GM21723 (cell line): ENCODE measurements around the gene ATP6V1F.

ENCODE experiments used
- ATAC-seq: cut with Tn5 transposase; IDR thresholded peaks from one replicate; pipeline ENCODE4 v1.9.1; 2021; ENCODE audit warnings: mild to moderate bottlenecking, moderate library complexity; ENCODE audit not compliant: unreplicated experiment

Gene ATP6V1F, protein sequence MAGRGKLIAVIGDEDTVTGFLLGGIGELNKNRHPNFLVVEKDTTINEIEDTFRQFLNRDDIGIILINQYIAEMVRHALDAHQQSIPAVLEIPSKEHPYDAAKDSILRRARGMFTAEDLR

DNA sequence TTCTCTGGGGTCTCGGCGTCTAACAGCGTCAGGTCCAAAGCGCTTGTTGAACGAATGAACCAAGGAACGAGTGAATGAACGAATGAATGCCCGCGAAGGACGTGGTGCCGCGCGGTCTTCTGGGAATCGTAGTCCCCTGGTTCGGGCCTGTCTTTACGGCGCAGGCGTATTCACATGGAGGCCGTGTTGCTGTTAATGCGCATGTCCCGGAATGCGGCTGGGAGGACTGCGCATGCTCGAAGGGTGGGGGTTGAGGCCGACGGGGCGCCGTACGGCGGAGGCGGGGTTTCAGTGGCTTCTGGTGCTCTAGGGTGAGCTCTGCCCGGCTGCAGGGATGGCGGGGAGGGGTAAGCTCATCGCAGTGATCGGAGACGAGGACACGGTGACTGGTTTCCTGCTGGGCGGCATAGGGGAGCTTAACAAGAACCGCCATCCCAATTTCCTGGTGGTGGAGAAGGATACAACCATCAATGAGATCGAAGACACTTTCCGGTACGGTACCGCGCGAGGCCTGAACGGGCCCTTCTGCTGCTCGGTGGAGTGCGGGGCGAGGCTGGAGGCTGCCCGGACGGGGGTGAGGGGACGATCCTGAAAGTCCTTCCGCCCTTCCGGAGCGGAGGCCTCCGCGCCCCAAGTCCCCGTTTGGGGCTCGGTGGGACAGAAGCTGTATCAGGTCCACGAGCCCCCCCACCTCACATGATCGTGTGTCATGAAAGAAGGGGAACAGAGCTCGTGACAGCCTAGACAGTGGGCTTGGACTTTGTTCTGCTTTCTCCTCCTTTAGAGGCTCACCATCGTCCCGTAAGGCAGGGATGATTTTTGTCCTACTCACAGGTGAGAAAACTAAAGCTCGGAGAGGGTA lies at the start of gene ATP6V1F:
Gene ATP6V1F (plus strand): TSS at position 286 of the 862 bp plus-strand sequence. CDS start 49 bp downstream, at position 335.
- peak; percentile 86 for ATAC-seq

DNA sequence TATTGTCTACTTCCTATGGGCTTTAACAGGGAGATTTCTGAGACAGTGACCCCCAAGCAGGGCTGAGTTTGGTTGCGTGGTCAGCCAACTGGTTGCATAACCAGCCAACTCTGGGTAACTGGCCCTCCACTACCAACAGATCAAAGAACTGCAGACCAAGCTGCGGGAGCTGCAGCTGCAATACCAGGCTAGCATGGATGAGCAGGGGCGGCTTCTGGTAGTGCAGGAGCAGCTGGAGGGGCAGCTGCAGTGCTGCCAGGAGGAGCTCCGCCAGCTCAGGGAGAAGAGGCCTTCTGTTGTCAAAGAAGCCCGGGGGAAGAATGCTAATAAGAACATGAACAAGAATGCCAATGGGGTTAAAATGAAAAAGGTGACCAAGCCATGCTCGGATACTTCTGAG lies 48.2 kb upstream of the ATP6V1F start:
- ATAC-seq, result no peak

DNA sequence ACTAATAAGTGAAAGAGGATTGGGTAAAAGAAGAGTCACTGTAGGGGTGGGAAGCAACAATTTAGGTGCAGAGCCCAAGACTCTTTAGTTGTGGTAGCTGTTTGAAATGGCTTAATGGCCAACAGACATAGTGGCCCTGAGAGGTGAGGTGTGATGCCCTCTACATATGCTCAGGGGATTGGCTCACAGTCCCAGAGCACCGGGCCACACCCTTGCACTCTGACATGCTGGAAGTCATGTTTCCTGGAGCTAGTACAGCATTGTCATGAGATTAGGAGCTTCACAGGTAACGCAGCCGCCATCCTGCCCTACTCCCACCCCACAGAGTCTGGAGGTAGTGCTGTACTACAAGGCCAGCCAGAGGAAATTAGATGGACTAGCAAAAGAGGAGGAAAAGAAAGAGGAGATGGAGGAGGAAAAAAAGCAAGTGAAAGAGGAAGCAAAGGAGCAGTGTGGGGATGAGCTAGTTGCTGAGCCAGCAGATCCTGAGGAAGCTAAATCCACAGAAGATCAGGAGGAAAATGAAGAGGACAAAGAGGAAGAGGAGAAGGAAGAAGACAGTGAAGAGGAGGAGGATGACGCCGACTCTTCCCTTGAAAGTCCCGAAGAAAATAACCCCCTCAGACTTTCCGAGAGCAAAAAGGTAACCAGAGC lies 47.2 kb upstream of the ATP6V1F start:
- ATAC-seq, result no peak

DNA sequence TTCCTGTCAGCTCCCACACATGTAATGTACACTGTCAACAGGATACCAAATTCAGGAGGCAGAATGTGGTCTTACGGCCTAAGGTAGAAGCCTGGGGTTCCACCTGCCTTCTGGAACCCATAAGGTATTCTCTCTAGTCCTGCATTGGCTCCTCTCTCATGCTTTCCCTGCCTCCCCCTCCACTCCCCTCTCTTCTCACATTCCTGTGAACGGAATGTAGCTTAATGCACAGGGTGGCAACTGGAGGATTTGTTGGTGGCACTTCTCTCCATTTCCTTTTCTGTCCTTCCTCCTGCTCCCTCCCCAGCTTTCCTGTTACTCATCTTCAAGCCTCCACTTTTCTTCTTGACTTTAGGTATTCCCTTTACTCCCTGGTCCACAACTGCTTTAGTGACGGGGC lies 44.0 kb upstream of the ATP6V1F start:
- no peak for ATAC-seq

DNA sequence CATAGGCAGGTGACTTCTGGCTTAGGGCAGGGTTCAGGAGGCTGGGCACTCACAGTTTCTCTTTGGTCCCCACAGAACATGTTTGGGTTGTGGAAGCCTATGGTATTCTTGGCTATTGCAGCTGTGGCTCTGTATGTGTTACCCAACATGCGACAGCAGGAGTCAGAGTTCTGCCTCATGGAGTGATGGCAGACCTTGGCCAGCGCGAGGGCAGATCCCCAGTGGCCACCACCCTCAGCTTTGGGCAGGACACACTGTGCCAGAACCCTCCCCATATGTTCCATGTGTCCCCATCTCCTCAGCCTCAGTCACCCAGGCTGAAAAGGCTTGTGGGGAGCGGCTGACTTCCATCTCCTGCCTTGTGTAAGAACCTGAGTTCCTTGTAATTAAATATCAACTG lies 40.9 kb upstream of the ATP6V1F start:
- no peak for ATAC-seq

DNA sequence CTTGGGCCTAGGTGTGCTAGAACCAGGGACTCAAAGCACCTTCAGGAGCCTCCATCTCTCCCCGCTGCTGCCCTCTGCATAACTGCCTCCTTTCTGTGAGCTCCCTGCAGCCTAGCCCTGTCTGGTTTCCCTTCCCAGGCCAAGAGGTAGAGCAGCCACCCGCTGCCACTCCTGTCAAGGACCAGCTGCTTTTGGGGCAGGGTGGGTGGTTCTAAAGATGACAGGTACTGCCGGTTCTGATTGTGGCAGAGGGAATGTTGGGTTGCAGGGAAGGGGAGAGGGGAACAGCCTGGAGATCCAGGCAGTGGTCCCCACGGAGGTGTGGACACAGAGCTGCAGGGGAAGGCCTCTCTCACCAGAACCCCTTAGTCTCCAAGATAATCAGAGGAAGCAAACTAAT lies 36.1 kb upstream of the ATP6V1F start:
- ATAC-seq, result no peak

DNA sequence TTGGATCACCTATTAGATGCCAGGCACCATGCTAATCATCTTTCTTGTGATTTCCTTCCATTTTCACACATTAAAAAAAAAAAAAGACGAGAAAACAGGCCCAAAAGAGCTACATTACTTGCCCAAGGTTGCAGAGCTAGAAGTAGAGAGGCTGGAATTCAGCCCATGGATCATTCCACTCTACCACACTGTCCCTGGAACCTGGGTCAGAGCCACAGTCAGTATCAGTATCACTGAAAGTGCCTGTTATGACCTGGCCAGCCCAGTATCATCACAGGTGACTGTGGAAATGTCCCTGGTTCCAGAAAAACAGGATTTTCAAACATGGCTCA lies 35.8 kb upstream of the ATP6V1F start:
- ATAC-seq, result no peak

DNA sequence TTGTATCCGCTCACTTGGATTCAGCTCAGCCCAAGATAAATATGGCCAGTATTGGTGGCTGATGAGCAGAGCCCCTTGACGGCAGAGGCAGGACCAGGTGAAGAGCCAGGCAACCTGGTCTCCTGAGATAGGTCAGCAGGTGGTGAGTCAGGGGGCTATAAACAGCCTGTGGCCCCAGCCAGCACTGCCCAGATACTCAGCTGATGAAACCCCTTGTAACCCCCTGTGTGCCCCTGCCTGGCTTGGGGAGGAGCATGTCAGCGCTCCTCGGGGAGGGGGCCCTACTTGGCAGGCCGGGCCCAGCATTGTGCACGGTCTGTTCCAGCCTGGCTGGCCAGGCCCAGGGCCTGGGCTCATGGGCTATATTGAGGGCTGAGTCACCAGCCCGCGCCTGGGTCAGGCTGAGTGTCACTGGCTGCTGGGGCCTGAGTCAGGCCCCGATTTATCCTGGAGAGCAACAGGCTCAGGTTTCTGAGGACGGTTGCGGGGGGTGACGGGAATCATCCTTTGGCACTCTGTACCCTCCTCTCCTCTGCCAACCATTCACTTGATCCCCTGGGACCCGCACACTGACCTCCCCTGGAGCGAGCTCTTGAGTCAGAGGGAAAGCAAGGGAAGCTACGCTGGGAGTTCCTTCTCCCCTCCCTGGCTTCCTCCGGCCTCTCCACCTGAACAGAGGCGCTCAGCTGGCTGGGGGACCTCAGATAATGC lies 35.3 kb upstream of the ATP6V1F start:
- no peak for ATAC-seq

DNA sequence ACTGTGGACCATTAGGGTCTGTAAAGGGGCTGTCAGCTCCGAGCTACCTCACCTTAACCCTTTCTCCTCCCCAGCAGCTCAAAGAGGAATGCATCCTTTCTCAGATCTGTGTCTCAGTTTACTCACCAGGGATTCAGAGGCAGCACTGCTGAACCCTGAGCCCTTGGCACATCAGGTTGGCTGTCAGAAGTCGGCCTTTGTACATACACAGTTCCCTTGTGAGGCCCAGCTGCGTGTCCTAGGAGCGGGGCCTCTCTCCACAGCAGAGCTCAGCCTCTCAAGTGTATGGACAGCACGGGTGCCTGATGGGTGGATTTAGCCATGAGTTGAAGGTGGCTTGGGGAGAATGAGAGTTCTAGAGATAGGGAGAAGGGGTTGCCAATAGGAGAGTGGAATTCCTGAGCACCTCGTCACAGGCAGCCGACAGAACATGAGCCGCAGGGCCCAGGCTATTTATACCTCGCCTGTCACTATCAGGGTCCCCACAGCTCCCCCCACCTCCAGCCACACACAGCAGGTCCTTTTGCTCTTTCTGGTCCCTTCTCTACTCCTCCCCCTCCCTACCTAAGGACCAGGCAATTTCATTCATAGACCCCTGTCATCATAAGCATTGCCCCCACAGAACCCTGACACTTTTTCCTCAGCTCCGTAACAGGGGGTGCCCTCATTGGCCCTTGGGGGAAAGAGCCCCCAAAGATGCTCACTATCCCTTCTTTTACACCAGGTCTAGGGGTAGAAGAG lies 34.5 kb upstream of the ATP6V1F start:
- ATAC-seq, result no peak

DNA sequence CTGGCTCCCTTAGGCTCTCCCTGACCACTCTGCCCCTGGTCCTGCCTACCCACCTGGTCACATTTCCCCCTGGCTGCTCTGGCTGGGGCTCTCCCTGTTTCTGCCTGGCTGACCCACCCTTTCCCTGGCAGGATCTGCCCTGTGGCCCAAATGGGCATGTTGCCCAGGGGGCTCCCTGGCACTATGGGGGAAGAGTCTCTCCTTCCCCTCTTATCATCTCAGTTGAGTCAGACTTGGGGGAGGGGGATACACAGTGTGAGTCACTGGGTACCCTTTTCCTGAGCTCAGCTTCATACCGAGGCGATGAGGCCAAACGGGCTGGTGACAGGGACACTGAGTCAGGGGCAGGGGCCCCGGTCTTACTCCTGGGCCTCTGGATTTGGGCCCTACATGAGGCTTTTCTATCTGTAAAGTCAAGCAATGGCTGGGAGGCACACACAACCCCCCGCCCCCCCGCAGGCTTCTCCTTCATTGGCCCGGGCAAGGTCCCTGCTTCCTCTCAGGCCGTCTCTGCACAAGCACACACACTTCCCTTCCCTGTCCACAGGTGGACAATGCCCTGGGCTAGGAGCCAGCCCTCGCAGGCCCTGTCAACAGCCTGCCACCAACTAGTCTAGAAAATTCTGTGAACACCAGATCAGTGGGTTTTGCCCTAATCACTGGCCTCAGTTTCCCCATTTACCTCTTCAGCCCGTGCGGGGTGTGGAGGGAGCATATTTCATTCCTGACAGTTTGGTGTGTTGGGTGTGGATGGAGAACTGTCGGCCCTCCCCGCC lies 33.1 kb upstream of the ATP6V1F start:
- ATAC-seq, result no peak

DNA sequence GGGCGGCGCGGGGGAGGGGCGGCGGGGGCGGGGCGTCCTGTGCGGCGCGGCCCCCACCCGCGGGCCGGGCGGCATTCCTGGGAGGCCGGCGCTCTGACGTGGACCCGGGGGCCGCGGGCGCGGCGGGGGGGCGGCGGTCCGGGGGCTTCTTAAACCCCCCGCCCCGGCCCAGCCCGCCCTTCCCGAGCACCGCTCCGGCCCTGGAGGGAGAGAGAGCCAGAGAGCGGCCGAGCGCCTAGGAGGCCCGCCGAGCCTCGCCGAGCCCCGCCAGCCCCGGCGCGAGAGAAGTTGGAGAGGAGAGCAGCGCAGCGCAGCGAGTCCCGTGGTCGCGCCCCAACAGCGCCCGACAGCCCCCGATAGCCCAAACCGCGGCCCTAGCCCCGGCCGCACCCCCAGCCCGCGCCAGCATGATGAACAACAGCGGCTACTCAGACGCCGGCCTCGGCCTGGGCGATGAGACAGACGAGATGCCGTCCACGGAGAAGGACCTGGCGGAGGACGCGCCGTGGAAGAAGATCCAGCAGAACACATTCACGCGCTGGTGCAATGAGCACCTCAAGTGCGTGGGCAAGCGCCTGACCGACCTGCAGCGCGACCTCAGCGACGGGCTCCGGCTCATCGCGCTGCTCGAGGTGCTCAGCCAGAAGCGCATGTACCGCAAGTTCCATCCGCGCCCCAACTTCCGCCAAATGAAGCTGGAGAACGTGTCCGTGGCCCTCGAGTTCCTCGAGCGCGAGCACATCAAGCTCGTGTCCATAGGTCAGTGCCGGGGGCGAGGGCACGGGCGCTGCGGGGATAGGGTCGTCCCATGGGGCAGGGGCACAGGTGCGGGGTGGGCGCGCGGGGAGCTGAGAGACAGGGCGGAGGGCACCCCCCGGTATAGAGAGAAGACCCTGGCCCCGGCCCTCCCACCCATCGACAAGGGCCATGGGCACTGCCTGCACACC lies 32.2 kb upstream of the ATP6V1F start, which contains the start of gene FLNC:
Gene FLNC (plus strand): TSS at position 176 of the 947 bp plus-strand sequence. CDS start 232 bp downstream, at position 408.
- no peak for ATAC-seq

DNA sequence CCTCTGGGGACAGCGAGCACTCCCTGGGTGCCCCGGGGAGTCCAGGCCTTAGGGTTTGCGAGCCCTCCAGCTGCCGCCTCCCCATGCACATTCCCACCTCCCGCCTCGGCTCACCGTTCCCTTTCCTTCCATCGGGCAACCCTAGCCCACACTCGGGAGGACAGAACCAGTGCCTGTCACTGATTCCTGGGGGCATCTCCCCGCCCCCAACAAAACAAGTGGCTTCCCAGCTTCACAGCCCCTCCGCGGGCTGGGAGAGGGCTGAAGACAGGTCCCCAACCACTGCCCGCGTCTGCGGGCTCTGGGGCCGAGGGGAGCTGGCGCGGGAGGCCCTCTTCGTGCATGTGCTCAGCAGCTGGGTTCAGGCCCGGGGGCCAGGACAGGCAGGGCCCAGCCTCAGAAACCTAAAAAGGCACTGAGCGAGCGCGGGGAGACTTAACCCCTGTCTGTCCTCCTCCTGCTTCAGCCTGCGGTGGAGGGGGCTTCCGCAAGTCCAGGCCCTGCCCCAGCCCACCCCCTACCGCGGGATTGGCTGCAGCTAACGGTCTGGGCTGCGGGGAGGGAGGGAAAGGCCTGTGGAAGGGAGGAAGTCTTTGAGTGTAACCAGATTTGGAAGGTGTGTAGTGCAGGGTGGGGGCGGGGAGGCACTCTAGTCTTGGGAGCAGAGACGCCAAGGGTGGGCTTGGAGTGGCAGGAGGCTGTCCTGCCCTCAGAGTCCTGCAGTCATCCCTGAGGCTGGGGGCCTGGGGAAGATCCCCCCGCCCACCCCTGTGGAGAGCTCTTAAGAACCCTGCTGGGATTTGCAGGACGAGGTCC lies 31.3 kb upstream of the ATP6V1F start:
- no peak for ATAC-seq

DNA sequence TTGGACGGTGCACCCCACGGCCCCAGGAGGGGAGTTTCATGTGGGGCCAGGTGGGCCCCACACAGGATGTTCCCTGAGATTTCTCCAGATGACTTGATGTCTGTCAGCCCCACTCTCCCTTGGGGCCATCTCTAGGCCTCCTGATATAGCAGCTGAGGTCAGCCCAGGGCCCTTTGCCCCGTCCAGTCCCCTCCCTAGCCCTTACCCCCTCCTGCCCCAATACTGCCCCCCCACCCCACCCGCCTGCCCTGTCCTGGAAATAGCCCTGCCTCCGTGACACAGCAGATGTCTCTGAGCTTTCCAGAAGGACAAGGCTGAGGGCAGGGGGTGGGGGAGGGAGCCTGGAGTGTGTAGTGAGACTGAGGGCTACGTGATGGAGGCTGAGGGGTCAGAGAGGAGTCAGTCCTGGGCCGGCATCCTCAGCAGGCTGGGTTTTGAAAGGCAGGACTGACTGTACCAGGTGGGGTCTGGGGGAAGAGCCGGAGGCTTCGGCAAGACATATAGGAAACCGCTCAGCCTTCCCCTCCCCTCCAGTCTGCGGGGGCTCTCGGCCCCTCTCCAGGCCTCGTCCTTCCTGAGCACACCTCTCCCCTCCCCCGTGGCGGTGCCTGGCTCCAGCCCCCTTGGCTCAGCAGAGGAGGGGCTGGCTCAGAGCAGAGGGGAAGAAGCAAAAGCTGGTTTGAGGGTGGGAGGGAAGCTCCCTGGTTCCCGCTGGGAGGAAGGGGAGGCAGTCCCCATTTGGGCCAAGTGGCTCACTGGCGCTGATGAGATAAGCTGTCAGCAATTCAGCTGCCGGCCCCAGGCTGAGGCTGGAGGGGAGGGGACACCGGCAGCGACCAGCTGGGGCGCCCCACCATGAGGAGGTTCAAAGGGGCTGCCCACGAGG lies 30.4 kb upstream of the ATP6V1F start:
- ATAC-seq, result no peak

DNA sequence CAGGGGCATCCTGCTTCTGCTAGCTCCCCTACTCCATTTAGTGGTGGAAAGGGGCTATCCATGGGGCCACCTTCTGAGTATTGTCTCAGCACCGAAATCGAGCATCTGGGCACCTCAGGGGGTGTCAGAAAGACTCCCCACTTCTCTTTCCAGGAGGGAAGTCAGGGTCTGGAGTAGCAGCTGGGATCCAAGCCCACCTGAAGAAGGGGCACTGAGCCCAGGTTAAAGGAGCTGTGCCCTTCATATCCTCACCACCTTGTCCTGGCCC lies 29.8 kb upstream of the ATP6V1F start:
- ATAC-seq, result no peak

DNA sequence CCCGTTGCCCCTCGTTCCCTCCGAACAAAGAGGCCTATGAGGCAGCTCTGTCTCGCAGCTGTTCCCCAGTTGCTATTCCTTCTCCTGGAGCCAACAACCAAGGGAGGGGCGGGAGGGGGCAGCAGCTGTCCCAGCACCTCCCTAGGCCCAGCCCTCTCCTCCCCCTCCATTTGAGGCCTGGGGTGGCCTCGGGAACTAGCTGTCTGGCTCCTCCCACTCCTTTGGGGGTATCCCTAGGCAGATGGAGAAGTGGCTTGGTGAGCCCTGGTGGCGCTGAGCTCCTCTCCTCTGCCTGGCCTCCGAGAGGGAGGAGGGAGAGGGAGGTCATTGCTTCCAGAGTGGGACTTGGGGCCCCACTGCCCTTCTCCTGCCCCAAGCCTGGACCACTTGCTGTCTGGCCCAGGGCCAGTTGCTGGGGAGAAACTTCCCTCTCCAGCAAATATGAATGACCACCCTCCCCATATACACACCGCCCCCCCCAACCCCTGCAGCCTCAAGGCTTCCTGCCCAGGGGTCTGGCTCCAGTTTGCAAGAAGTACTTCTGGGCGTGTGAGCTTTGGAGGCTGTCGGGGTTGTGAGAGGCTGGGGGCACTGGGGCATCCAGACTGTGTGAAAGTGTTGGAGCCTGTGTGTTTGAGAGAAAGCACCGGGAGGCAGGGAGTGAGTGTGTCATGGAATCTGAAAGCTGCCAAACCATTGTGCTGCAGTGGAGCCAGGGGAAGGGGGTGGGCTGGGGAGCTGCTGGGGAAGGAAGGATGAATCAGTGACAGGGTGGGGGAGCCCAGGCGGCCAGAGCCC lies 29.3 kb upstream of the ATP6V1F start:
- no peak for ATAC-seq

DNA sequence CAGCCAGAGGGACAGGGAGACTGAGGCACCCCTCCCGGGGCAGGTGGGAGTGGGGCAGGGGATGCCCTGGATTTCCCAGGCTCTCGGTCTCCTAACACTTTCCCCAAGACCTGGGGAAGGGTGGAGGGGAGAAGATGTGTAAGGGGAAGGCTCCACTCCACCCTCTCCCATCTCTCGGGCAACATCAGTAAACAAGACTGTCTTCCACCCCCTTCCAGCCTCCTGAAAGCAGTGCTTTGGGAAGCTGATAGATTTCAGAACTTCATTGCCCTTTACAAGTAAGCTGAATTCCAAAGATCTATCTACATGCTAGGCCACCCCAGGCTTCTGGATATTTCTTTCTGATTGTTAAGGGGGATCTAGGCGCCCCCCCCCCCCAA lies 28.7 kb upstream of the ATP6V1F start:
- ATAC-seq, result no peak
